IPS-20b (cell line): ENCODE data around the gene TXNDC5.
"Not testable (repeated sequence)": the region's sequence is repeated elsewhere in the genome, so short reads cannot be mapped to it uniquely, and the experiment has no call there.

Experiments
- H3K27ac ChIP-seq: one replicate; pipeline ENCODE4 v1.5.1; 2013; ENCODE audit warnings: low read length
- H3K27me3 ChIP-seq: 2 replicates; pipeline ENCODE4 v1.6.1; 2013; ENCODE audit warnings: mild to moderate bottlenecking, low read length, inconsistent platforms; ENCODE audit not compliant: insufficient read depth
- H3K36me3 ChIP-seq: 2 replicates; pipeline ENCODE4 v1.6.1; 2013; ENCODE audit warnings: low read depth, mild to moderate bottlenecking, inconsistent platforms, low read length, moderate library complexity; ENCODE audit not compliant: insufficient read depth
- H3K4me1 ChIP-seq: 2 replicates; pipeline ENCODE4 v1.6.1; 2013; ENCODE audit warnings: mild to moderate bottlenecking, control low read depth, inconsistent platforms, low read length, moderate library complexity; ENCODE audit not compliant: insufficient read depth
- H3K4me3 ChIP-seq: 2 replicates; pipeline ENCODE4 v1.5.1; 2013; ENCODE audit warnings: mild to moderate bottlenecking, low read length, inconsistent platforms
- H3K9ac ChIP-seq: 2 replicates; pipeline ENCODE4 v1.6.1; 2013; ENCODE audit warnings: low read depth, mild to moderate bottlenecking, inconsistent platforms, low read length, moderate library complexity
- H3K9me3 ChIP-seq: 2 replicates; pipeline ENCODE4 v1.6.1; 2013; ENCODE audit warnings: mild to moderate bottlenecking, low read depth, low read length, inconsistent platforms; ENCODE audit not compliant: insufficient read depth

TXNDC5 gene

DNA sequence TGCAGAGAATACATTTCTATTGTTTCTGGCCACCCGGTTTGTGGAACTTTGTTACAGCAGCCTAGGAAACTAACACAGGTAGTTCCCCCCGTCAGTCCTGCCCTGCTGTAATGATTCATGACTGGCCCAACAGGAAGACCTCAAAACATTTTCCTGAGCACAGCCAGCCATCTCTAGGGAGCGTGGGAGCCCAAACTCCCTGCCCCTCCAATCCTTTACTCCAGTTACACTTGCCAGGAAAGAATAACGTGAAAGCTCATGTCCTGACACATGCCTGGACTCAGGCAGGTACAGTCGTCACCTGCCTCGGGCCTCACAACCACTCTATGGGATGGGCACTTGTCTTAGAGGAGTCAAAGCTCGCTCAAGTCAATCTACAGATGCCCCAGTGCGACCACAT lies 8.4 kb downstream of the TXNDC5 start:
- no peaks in the 10 kb centered on the region for H3K4me1 ChIP-seq
- H3K27ac ChIP-seq, result no peak overlapping the region
- H3K4me3 ChIP-seq, result no peak overlapping the region
- H3K9ac ChIP-seq, result no peak overlapping the region
- no peaks in the 10 kb centered on the region for H3K9me3 ChIP-seq
- H3K27me3 ChIP-seq, result no peaks in the 10 kb centered on the region
- H3K36me3 ChIP-seq, result peaks cover 78% of the 10 kb centered on the region

GRCh38 chr6:7901780-7902179 lies 8.8 kb downstream of the TXNDC5 start:
- Histone ChIP-seq H3K36me3 (peaks cover 82% of the 10 kb centered on the region), H3K27ac (no peak overlapping the region), H3K4me1 (no peaks in the 10 kb centered on the region)

DNA sequence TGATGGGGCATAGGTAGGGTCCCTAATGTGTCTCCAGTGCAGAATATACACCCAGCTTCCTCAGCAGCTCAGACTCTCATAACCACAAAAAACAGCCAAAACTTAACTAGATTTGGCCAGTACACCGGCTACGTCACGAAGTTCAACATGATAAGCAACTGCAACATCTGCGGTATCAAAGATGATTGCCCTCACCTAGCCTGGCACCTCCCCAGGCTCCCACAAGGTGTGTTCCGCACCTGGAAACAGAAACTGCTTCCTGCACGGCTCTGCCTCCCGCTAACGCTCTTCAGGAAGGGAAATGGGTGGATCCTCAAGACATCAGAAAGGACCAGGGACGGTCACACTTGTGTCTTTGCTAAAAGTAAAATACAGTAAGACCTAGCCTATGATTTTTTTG lies 9.5 kb downstream of the TXNDC5 start:
- H3K4me3 ChIP-seq, result no peak overlapping the region
- H3K36me3 ChIP-seq, result peaks cover 90% of the 10 kb centered on the region
- H3K27me3 ChIP-seq, result no peaks in the 10 kb centered on the region
- H3K9ac ChIP-seq, result no peak overlapping the region
- H3K27ac ChIP-seq, result no peak overlapping the region
- H3K9me3 ChIP-seq, result no peaks in the 10 kb centered on the region
- H3K4me1 ChIP-seq, result no peaks in the 10 kb centered on the region

More at GRCh38 chr6:7901780-7902179, 8.8 kb downstream of the TXNDC5 start:
- Histone ChIP-seq H3K4me3 (no peak overlapping the region), H3K9ac (no peak overlapping the region), H3K27me3 (no peaks in the 10 kb centered on the region), H3K9me3 (no peaks in the 10 kb centered on the region)

DNA sequence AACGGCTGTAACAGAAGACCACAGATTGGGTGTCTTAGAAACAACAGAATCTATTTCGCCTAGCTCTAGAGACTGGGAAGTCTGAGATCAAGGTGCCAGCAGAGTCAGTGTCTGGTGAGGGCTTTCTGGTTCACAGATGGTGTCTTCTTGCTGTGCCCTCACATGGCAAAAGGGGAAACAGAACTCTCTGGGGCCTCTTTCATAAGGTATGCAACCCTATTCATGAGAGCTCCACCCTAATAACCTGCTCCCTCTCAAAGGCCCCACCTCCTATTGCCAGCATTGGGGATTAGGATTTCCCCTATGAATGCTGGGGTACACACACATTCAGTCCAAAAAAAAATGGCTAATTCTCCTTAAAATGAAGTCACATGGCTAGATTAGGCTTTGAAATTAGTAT lies 10.0 kb downstream of the TXNDC5 start:
- no peak overlapping the region for H3K9ac ChIP-seq
- H3K4me1 ChIP-seq, result no peaks in the 10 kb centered on the region

DNA sequence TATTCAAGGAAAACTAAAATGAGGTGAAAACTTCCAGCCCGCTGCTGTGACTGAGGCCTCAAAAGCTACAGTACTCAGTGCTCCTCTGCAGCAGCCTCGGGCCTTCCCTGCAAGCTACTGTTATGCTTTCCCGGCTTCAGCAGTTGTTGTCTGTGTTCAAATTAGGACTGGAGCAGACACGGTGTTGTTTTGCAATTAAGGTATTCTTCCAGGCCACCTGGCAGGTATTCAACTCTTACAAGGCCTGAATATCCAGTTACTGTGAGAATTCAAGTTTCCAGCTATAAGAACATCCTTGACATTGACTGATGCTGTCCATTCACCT lies 10.7 kb downstream of the TXNDC5 start:
- Histone ChIP-seq H3K4me1 (no peaks in the 10 kb centered on the region), H3K9me3 (no peaks in the 10 kb centered on the region), H3K36me3 (peaks cover 100% of the 10 kb centered on the region), H3K4me3 (no peak overlapping the region), H3K9ac (no peak overlapping the region), H3K27me3 (no peaks in the 10 kb centered on the region), H3K27ac (no peak overlapping the region)

More for the DNA sequence above, 10.0 kb downstream of the TXNDC5 start:
- Histone ChIP-seq H3K9me3 (no peaks in the 10 kb centered on the region), H3K27ac (no peak overlapping the region), H3K27me3 (no peaks in the 10 kb centered on the region), H3K36me3 (peaks cover 94% of the 10 kb centered on the region), H3K4me3 (no peak overlapping the region)

DNA sequence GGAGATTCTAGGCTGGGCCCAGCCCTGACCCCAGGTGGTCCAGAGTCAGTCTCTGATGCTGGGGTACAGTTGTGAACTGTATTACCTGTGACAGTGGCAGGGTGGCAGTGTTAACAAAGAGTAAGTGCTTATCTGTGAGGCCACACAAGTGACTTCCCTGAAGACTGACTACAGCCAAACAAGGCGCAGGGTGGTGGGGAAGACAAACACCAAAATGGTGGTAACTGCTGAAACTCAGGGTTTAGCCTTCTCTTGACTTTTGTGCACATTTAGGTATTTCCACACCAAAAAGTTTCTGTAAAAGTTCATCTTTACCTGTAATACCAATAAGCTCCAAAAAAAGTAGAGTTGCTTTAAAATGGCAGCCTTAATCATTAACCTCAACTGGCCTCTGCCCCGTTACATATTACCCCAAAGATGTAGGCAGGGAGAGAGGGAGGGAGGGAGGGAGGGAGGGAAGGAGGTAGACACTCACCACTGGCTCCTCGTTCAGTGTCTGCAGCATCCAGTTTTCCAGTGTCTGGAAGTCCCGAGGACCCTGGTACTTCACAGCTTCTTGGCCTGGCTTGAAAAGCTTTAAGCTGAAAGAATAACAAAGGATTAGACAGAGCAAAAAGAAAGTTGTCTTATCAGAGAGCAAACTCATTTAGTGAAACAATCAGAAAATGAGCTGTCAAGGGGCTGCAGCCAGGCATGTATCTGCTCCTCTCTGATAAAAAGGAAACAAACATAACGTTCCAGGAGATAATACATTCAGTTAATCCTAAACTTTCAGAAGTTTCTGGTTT lies 11.3 kb downstream of the TXNDC5 start:
- H3K9me3 ChIP-seq, result no peaks in the 10 kb centered on the region
- H3K4me1 ChIP-seq, result no peaks in the 10 kb centered on the region
- no peaks in the 10 kb centered on the region for H3K27me3 ChIP-seq
- peaks cover 100% of the 10 kb centered on the region for H3K36me3 ChIP-seq
- no peak overlapping the region for H3K9ac ChIP-seq
- no peak overlapping the region for H3K4me3 ChIP-seq
- no peak overlapping the region for H3K27ac ChIP-seq

GRCh38 chr6:7898193-7898586 lies 12.4 kb downstream of the TXNDC5 start:
- H3K36me3 ChIP-seq, result peaks cover 100% of the 10 kb centered on the region
- H3K9me3 ChIP-seq, H3K27me3 ChIP-seq, H3K9ac ChIP-seq, H3K4me1 ChIP-seq, H3K27ac ChIP-seq, H3K4me3 ChIP-seq: not testable (repeated sequence)

DNA sequence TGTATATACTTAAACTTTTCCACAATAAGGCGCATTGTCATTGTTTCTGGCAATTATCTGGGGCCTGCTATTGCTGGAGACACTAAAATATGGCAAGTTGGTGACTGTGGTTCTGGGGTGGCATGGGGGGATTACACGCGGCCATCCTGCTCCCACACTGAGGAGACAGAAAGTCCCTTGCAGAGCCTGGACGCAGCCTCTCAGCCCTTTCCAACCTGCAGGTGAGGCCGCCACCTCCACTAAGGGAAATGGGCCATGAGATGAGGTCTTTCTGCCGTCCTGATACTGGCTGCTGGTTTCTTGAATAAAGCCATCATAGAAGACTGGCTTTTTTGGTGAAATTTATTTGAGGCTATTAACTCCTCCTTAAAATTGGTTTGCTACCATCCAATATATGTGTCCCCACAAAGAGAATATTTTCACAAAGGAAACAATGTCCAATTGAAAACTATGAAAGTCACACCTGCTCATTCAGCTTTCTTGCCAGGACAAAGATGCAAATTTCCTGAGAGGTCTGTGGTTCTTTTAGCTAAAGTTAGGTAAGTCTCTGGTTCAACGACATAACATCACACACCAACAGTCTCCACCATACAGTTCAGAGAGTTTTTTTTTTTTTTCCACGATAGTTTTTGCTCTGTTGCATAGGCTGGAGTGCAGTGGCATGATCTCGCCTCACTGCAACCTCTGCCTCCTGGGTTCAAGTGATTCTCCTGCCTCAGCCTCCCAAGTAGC lies 13.0 kb downstream of the TXNDC5 start:
- Histone ChIP-seq H3K4me1 (no peaks in the 10 kb centered on the region), H3K27me3 (no peaks in the 10 kb centered on the region), H3K36me3 (peaks cover 100% of the 10 kb centered on the region), H3K27ac (no peak overlapping the region), H3K9ac (no peak overlapping the region), H3K4me3 (no peak overlapping the region), H3K9me3 (no peaks in the 10 kb centered on the region)

DNA sequence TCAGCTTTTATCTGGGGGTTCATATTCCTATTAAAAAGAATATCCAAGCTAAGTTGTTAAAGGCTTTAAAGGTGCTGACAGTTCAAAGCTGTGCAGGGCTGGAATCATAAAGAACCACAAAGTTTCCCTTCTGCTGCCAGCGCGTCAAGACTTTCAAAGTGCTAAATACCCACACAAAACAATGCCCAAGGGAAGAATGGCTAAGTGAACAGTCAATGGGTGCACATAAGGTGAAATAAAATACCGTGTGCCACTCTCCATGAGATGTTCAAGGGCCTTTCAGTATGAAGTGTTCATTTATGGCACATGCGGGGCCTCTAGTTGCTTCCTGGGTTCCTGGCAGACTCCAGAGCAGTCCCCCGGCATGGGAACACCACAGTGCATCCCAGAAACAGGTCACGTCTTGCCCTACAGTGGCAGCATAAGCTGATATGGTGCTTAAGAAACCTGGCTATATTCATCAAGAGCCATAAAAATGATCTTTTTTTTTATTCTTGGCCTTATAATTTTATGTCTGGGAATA lies 14.1 kb downstream of the TXNDC5 start:
- H3K4me1 ChIP-seq, result no peaks in the 10 kb centered on the region
- no peaks in the 10 kb centered on the region for H3K9me3 ChIP-seq
- no peak overlapping the region for H3K9ac ChIP-seq
- no peak overlapping the region for H3K27ac ChIP-seq
- no peak overlapping the region for H3K4me3 ChIP-seq
- no peaks in the 10 kb centered on the region for H3K27me3 ChIP-seq
- H3K36me3 ChIP-seq, result peaks cover 100% of the 10 kb centered on the region

GRCh38 chr6:7895125-7895423 lies 15.5 kb downstream of the TXNDC5 start:
- H3K4me1 ChIP-seq, result no peaks in the 10 kb centered on the region
- no peaks in the 10 kb centered on the region for H3K27me3 ChIP-seq
- no peak overlapping the region for H3K4me3 ChIP-seq
- H3K9ac ChIP-seq, result no peak overlapping the region
- H3K36me3 ChIP-seq, result peaks cover 100% of the 10 kb centered on the region
- H3K9me3 ChIP-seq, result no peaks in the 10 kb centered on the region
- H3K27ac ChIP-seq, result no peak overlapping the region

GRCh38 chr6:7894262-7895124 lies 16.1 kb downstream of the TXNDC5 start:
- Histone ChIP-seq H3K36me3 (peaks cover 100% of the 10 kb centered on the region), H3K4me1 (no peaks in the 10 kb centered on the region), H3K9ac (no peak overlapping the region), H3K27ac (no peak overlapping the region), H3K4me3 (no peak overlapping the region), H3K27me3 (no peaks in the 10 kb centered on the region), H3K9me3 (no peaks in the 10 kb centered on the region)
